NCI-H2029 (cell line): ENCODE measurements around the gene ACOT11.

ENCODE experiments used
- DNase-seq: peaks from one replicate; lab custom pipeline; 2025; lab: John Stamatoyannopoulos, UW

ACOT11 gene

DNA sequence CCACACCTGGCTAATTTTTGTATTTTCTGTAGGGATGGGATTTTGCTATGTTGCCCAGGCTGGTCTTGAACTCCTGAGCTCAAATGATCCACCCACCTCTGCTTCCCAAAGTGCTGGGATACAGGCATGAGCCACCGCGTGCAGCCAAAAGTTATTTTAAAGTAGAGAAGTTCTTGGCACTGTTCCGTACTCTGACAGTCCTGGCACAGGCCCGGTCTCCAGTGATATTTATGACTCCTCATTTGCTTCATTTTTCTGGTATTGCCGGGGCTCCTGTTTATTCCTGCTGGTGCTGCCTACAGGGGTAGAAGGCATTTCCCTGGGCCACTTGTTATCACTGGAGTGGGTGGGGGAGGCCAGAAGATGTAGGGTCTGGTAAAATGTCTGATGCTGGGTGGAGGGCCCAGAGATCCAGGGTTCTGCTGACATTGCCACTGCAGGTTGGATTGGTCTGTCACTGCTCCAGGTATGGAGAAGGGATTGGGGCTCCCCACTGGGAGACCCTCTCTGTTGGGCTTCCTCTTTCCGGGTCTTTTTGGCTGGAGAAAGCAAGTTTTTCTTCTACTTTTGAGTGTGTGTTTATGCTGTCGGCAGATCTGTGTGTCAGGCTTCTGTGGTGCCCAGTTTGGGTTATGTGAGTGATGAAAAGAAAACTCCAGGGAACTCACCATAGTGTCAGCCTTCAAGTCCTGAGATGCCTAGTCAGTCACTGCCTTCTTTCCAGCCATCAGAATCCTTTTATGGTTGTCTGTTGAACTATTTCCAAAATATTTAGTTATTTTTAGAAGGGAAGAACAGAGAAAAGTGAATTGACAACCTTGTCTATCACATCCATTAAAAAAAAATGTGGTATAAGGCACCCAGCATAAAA lies 98.0 kb downstream of the ACOT11 start:
- DNase-seq = no peak

DNA sequence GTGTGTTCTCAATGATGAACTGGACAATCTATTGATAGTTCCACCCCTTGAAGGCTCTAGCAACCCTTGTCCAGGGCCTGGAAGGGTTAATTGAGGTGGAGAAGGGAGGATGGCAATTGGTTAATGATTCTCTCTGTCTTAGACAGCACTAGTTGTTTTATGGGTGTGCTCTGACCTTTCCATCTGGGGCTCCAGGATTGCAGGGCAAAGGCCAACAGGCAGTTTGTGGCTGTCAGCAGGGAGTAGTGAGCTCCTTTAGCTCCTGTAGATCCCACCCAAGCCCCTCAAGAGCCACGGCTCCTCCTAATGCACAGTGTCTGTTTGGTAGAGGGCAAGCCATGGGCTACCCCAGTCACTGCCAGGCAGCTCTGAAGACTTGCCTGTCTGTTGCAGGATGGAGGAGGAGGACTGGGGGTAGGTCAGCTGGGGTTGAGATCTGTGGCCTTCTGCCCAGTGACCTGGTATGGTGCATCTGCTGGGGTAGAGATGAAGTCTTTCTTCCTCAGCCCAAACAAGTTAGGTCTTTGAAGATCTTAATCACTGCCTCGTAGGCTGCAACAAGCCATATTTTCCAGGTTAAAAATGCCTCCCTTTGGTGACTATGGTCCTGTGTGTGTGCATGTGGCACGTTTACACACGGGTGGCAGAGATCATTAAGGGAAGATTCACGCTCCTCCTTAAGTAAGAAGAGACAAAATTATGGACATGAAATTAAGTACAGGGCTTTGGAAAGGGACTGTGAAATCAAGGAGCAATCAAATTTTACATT lies 101.3 kb downstream of the ACOT11 start:
- no peak for DNase-seq

DNA sequence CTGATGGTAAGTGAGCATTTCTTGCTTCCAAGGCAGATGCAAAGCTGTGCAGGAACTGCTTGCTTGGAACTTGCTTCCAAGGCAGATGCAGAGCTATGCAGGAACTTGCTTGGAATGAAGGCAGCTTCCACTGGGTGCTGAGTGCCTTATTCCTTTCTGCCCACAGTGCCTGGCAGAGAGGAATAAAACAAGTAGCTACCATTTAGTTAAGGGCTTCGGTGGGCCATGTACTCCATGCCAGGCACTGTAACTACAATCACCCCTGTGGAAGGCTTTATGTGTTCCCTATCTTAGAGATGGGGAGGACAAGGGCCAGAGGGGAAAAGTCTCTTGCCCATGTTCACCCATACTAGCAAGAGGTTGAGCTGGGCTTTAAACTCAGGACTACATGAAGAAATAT lies 101.9 kb downstream of the ACOT11 start:
- no peak for DNase-seq

DNA sequence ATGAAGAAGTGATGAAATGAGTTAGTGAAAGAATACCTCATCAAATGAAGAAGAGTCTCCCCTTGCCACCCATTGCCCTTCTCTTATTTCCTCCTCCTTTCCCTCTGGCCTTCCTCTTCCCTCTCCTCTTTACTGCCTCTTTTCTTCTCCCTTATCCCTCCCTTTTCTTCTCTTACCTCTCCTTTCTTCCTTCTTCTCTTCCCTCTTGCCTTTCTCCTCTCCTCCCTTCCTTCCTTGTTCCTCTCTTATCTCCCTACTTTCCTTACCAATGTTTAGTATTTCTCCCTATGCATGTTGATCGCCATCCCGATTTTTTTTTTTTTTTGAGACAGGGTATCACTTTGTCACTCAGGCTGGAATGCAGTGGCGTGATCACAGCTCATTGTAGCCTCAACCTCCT lies 102.4 kb downstream of the ACOT11 start:
- no peak for DNase-seq

DNA sequence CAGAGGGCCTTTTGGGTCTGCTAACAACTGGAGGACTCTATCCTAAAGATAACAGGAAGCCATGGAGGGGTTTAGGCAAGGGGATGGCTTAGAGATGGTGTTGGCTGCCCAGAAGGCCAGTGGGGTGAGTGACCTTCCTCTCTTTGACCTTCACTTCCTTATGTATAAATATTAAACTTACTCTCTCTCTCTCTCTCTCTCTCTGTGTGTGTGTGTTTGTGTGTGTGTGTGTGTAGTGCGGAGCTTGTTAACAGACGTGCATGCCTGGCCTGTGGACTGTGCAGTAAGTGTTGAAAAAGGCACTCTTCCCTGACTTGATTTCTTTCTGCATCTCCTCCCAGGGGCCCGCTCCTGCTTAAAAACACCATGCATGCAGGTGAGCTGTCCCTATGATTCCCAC lies 103.6 kb downstream of the ACOT11 start:
- no peak for DNase-seq

DNA sequence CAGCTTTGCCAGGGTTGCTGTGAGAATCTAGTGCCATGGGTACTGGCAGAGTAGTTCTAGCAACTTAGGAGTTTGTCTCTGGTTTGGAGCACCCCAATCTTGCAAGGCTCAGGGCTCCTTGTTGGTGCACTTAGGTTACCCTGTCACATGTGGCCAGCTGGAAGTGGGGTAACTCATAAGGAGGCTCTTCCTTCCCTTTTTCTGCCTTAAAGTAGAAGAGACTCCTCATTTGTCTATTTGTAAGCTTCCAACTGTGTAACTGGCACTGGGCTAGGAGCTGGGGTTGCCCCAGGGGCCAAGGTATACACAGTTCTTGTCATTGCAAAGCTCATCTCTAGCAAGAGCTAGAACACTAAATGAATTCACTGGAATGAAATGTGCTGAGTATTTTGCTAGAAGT lies 104.1 kb downstream of the ACOT11 start:
- DNase-seq = no peak

DNA sequence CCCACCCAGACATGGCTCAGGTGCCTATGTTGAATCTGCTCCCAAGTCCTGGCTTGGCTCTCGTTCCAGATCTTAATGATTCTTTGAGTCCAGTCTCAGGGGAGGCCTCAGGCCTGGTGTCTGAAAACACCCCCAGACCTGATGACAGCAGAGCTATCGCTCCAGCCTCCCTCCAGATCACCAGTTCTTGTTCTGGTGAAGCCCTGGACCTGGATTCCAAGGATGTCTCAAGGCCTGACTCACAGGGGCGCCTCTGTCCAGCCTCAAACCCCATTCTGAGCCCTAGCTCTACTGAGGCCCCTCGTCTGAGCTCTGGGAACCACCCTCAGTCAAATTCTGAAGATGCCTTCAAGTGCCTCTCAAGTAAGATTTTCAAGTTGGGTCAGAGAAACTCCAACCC lies 105.0 kb downstream of the ACOT11 start:
- DNase-seq = no peak

DNA sequence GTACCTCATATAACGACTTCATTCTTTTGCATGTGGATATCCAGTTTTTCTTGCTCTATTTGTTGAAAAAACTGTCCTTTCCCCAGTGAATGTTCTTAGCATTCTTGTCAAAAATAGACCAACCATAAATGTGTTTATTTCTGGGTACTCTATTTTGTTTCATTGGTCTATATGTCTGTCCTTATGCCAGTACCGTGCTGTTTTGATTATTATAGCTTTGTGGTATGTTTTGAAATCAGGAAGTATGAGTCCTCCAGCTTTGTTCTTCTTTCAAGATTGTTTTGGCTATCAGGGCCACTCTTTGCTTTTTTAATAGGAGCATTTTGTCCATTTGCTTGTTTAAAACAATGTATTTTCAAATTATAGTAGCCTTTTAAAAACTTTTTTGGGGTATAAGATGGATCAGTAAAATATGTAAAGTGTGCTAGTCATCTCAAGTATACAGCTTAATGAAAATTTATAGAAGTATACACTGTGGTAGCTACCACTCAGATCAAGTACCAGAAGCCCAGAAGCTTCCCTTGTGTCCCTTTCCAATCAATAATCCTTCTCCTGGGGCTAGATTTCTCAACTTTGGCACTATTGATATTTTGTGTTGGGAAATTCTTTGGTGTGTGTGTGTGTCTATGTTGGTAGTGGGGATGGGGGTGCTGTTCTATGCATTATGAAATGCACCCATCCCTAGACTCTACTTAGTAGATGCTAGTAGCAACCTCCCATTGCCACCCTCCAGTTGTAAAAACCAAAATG lies 110.3 kb downstream of the ACOT11 start:
- DNase-seq = no peak
